CD4-positive, alpha-beta T cell treated with Interleukin-1 beta for 1 hour (primary cell): Measurements from ENCODE around the gene DNAJC17.
A peak's percentile ranks its signal among the peaks of the same experiment; 100 is the strongest.

Experiments
- DNase-seq, 2 donors: peaks; one replicate each; pipeline ENCODE4 v3.0.0-alpha.2; 2020 to 2022

Gene DNAJC17, protein sequence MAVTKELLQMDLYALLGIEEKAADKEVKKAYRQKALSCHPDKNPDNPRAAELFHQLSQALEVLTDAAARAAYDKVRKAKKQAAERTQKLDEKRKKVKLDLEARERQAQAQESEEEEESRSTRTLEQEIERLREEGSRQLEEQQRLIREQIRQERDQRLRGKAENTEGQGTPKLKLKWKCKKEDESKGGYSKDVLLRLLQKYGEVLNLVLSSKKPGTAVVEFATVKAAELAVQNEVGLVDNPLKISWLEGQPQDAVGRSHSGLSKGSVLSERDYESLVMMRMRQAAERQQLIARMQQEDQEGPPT

GRCh38 chr15:40807028-40807887, at the start of gene DNAJC17, which contains the start of gene ZFYVE19:
TSS of gene DNAJC17 (minus strand) at chr15:40807473. CDS start at chr15:40807446, 27 bp downstream.
TSS of gene ZFYVE19 (plus strand) at chr15:40807089. CDS start at chr15:40807590, 501 bp downstream.
- peak; percentile 95 for DNase-seq

- DNase-seq, result no peak
Observed at GRCh38 chr15:40856746-40857145, 49.5 kb upstream of the DNAJC17 start.

DNA sequence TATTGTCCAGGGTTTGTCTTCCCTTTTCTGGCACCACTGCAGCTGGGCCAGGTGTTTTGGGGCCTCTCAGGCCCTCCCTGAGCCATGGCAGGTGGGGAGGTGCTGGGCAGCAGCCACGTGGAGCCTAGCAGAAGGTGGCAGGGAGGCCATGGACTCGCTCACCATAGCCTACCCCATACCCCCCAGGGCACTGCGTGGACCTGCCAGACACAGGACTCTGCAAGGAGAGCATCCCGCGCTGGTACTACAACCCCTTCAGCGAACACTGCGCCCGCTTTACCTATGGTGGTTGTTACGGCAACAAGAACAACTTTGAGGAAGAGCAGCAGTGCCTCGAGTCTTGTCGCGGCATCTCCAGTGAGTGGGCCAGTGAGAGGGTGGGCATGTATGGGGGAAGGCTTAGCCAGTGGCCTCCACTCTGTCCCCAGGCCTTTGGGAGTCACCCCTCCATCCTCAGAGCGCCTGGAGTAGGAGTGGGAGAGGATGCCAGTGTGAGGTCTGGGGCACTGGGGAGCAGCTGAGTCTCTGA, 48.5 kb upstream of the DNAJC17 start:
- no peak for DNase-seq

DNA sequence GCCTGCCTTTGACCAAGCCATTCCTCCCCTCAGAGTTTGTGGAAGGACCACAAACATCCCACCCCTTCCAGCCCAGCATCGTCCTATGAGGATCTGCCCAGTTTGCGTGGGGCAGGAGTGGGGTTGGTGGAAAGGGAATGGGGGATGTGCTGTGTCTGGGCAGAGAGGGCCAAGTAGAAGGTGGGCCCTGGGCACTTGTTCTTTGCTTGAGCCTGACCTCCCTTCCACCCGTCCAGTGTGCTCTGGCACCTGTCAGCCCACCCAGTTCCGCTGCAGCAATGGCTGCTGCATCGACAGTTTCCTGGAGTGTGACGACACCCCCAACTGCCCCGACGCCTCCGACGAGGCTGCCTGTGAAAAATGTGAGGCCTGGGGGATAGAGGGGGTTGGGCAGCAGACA, 46.9 kb upstream of the DNAJC17 start:
- DNase-seq, result no peak

DNA sequence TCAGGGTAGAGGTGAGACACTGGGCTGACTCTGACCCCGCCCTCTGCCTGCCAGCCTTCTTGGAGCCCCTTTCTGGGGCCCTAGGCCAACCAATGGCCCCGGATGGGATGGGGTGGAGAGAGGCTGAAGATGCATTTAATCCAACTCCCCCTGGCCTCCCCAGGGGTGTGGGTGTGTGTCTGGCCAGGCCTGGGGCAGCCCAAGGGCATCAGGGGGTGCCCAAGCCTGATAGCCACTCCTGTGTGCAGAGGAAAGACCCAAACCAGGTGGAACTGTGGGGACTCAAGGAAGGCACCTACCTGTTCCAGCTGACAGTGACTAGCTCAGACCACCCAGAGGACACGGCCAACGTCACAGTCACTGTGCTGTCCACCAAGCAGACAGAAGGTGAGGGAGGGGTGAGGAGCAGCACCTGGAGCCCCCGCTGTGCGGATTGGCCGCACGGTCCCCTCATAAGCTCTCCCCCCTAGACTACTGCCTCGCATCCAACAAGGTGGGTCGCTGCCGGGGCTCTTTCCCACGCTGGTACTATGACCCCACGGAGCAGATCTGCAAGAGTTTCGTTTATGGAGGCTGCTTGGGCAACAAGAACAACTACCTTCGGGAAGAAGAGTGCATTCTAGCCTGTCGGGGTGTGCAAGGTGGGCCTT, 46.1 kb upstream of the DNAJC17 start:
- DNase-seq, result no peak

DNA sequence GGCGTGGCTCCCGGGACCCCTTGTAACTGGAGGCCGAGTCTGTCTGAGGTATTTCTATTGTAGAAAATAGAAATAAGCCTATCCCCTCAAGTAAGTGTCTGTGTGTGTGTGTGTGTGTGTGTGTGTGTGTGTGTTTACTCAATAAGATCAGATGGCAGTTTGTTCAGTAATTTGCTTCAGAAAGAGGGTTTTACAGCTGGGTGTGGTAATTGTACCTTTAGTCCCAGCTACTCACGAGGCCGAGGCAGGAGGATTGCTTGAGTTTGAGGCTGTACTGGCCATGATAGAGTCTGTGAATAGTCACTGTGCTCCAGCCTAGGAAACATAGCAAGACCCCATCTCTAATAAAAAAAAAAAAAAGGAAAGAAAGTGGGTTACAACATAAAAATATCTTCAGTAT, 45.3 kb upstream of the DNAJC17 start:
- DNase-seq, result no peak

DNA sequence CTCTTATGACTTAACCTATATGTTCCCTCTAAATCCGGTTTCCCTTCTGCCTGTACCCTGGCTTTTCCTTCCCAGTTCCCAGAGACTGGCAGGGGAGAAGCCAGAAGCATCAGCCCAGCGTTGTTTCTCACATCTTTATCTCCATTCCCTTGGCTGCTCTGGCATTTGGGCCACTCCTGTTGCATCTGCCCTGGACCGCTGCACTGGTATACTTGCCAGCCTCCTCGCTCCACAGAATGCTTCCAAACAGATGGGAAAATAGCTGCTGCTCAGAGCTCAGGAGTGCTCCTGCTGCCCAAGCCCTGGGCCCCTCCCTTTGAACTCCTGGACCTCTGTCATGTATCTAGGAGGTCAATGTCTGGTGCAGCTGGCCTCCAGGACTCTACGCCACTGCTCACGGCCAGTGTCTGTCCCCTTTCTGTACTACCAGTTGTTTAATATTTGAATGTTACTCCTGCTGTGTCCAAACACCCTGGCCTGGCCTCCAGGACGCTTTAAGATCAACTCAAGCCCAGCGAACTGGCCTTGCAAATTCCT, 43.4 kb upstream of the DNAJC17 start:
- DNase-seq, result no peak

GRCh38 chr15:40847223-40847961, 40.1 kb upstream of the DNAJC17 start:
- peak; percentile 14 to 65 for DNase-seq

DNA sequence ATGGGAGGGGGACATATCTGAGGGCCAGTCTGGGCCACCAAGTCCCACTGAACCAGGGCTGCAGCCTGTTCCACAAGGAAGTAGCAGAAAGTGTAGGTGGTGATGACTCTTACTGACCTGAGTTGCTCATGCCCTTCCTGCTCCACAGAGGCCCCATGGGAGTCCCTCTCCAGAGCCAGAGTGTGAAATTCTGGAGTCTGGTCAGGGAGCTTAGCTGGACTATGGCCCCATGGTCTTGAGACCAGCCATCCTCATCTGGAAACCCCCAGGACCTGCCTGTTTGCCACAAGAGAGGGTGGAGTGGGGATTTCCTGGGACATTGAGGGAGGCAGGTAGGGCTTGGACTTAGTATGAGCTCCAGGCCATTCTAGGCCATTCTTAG, 39.6 kb upstream of the DNAJC17 start:
- no peak for DNase-seq

DNA sequence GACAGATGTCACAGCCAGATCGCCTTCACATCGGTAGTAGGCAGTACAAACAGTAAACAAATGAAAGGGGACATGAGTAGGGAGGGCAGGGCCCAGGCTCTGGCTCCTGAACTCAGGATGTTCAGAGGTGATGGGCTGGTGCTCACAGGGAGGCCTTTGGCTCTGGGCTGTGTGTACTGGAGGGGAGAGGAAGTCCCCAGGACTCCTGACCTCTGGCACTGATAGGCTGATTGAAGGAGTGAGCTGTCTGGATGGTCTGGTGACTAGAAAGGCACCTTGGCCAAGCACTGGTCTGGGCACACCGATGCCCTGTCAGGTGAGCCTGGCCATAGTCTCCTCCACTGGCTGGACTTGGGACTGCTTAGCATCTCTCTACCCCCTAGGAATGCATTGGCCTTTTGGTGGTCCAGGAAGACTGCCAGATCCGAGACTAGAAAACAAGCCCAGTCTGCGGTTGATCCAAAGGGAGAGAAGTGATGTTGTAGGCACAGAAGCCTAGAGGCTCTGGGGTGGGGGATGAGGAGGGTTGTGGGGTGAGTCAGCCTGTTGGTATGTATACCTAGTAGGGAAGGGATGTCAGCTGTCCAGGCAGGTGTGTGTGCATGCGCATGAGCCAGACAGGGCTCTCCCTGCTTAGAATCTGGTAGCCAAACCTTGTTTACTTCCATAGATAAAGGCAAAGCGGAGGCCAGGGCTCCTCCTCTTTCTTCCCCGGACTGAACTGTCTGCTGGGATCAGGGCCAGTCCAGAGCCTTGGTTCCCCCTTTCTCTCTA, 38.4 kb upstream of the DNAJC17 start:
- DNase-seq, result no peak

DNA sequence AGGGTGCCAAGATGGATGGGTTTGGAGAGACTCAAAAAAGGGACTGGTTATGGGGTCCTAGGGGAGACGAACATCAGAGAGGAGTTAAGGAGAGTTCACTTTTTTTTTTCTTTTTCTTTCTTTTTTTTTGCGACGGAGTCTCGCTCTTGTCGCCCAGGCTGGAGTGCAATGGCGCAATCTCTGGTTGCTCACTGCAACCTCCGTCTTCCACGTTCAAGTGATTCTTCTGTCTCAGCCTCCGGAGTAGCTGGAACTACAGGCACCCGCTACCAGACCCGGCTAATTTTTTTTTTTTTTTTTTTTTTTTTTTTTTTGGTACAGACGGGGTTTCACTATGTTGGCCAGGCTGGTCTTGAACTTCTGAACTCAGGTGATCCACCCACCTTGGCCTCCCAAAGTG, 37.8 kb upstream of the DNAJC17 start:
- no peak for DNase-seq

DNA sequence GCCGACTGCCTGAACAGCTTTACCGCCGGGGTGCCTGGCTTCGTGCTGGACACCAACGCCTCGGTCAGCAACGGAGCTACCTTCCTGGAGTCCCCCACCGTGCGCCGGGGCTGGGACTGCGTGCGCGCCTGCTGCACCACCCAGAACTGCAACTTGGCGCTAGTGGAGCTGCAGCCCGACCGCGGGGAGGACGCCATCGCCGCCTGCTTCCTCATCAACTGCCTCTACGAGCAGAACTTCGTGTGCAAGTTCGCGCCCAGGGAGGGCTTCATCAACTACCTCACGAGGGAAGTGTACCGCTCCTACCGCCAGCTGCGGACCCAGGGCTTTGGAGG, 37.4 kb upstream of the DNAJC17 start:
- DNase-seq, result peak; percentile 19 to 28

DNA sequence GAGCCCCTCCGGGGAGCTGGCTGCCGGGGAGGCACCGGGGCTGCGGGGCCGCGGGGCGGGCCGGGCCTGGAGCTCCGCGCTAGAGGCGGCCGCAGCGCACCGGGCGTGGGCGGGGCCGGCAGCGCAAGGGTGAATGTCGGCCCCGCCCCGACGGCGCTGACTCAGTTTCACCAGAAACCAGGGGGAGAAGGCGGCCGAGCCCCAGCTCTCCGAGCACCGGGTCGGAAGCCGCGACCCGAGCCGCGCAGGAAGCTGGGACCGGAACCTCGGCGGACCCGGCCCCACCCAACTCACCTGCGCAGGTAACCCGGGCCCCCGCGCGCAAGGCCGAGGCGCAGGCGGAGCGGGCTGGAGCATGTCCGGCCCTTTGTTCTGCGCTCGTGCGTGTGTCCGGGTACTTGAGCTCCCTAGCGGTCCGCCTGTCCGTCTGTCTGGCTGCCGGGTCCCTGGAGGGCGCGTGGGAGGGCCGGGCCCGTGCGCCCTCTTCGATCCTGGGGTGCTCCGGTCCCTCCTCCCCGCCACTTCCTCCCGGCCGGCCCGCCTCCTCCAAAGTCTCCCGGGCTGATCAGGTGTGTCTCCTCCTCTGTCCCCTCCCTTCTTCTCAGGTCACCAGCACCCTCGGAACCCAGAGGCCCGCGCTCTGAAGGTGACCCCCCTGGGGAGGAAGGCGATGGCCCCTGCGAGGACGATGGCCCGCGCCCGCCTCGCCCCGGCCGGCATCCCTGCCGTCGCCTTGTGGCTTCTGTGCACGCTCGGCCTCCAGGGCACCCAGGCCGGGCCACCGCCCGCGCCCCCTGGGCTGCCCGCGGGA, 36.8 kb upstream of the DNAJC17 start, which contains the start of gene SPINT1:
TSS of gene SPINT1 (plus strand) at position 164 of the 811 bp plus-strand sequence. CDS start at position 671, 507 bp downstream.
- peak; percentile 9 to 21 for DNase-seq

DNA sequence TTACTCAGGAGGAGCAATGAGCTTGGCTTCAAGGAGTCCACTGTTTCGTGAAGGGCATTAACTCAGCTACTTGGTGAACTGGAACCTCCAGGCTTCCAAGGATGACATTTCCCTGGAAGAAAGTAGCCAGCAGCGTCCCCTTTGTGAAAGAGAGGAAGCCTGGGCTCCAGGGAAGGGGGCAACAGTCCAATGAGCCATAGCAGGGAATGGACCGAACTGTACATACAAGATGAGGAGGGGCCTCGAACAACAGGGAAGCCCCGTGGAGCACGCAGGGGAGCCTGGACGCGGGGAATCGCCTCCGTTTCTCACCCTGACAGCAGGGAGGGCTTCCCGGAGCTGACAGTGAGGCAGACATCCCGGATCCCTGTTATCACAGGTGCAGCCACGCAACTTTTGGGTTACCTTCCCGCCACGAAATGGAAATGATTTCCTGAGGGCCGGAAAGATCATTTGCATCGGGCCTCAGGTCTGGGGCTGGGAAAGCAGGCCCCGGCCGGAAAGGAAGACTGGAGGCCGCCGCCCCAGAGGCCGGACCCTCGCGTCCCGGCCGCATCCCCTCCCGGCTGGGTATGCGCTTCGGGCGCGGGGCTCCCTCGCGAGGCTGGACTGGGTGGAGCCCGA, 36.1 kb upstream of the DNAJC17 start:
- no peak for DNase-seq

GRCh38 chr15:40841741-40842140, 34.5 kb upstream of the DNAJC17 start:
- no peak for DNase-seq

- DNase-seq, result no peak
Observed at GRCh38 chr15:40838756-40839155, 31.5 kb upstream of the DNAJC17 start.

DNA sequence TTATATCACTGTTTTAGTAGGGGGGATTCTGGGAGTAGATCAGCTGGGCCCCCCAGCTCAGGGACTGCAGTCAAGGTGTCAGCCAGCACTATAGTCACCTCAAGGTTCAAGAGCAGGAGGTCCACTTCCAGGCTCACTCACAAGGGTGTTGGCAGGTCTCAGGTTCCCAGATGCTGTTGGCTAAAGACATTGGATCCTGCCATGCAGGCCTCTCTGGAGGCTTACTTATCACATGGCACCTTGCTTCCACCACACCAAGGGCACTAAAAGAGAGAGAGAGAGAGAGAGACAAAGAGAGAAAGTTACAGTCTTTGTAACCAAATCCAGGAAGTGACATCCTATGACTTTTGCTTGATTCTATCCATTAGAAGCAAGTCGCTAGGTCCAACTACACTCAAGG, 28.7 kb upstream of the DNAJC17 start:
- DNase-seq, result no peak

GRCh38 chr15:40832903-40833302, 25.6 kb upstream of the DNAJC17 start:
- DNase-seq, result no peak

DNA sequence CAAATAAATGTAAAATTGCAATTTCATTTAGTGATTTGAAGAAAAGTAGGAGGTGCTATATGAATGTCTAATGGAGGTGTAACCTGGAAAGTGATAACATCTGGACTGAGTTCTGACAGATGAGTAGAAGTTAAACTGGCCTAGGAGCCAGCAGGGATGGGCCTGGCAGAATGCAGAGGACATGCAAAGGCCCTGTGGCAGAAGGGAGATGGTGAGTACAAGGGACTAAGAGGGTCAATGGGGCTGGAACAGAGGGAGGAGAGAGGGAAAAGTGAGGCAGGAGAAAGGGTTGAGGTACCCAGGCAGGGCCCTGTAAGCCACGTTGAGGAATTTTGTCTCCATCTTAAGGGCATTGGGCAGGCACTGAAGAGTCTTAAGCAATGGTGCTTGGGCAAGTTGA, 24.6 kb upstream of the DNAJC17 start:
- no peak for DNase-seq

- DNase-seq, result no peak
Observed at GRCh38 chr15:40830884-40831283, 23.6 kb upstream of the DNAJC17 start.
